NCI-H1694 treated with DMSO at 0.1 percent for 48 hours (cell line): ENCODE data around the gene KHSRP.
A peak's percentile ranks its signal among the peaks of the same experiment; 100 is the strongest.
"Not testable (repeated sequence)": the region's sequence is repeated elsewhere in the genome, so short reads cannot be mapped to it uniquely, and the experiment has no call there.

Experiments used
- DNase-seq: peaks from one replicate; lab custom pipeline; 2025; lab: John Stamatoyannopoulos, UW

Gene KHSRP

GRCh38 chr19:6417713-6418561 lies 6.7 kb downstream of the KHSRP start:
- DNase-seq = no peak

DNA sequence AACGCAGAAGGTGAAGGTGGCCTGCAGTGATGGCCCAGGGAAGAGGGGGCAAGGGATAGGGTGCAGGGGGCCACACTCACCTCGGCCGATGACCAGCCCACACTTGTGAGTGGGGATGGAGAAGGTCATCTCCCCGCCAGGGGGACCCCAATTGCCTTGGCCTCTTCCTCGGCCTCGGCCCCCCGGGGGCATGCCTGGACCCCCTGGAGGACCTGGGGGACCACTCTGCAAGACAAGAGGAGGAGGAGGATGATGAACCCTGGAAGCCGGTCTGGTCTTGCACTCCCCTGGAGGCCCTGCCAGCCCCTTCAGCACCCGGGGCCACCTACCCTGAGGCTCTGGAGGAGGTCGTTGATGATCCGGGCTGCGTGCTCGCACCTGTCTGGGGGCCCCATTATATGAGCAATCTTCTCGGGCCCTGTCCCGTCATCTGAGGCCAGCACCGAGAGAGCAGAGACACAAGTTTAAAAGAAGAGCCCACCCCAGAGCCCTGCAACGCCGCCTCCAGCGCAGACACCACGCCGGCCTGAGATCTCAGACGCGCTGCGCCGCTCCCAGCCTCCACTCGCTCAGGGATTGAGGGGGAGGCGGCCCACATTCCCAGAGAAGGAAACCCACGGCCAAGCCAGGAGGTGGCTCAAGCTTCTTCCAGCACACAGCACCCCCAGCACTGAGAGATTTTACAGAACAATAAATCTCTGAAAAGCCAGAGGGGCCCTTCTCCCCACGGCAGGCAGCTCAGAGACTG lies 7.8 kb downstream of the KHSRP start:
- no peak for DNase-seq

GRCh38 chr19:6415591-6416190 lies 8.9 kb downstream of the KHSRP start:
- no peak for DNase-seq

- no peak for DNase-seq
Observed at GRCh38 chr19:6414793-6415590, 9.6 kb downstream of the KHSRP start.

DNA sequence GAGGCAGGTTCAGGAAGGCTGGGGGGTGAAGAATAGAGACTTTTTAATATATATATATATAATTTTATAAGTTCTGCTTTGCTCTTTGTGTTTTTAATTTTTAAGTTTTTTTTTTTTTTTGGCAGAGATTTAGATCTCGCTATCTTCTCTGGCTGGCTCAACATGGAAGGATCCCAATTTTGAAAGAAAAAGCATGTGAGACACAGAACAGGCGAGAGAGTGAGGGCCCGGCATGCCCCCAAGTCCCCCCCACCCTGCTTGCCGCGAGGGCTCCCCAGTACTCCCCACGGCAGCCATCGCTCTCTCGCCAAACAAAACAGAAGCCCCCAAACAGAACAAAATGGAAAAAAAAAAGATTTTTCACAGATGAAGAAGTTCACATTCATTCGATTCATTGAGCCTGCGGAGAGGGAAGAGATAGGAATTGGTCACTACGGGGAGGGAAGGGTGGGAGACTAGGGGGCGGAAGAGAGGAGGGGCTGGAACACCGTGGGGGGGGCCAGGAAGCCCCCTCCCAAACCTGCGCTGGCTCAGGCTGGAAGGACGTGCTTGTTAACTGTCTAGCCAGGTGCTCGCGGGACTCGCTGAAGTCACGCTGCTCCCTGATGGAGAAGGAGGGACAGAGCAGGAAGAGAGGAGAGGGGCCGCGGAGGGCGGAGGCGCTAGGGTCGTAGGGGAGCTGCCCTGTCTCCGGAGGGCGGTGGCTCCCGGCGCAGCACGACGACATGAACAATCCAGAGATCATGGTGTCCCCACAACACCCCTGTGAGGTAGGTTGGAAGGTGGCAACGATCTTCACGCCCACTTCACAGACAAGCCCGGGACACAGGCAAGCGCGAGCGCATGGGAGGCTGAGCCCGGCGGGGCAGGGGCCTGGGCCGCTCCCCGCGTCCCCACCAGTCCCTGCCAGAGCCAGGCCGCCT lies 10.6 kb downstream of the KHSRP start:
- DNase-seq = no peak

DNA sequence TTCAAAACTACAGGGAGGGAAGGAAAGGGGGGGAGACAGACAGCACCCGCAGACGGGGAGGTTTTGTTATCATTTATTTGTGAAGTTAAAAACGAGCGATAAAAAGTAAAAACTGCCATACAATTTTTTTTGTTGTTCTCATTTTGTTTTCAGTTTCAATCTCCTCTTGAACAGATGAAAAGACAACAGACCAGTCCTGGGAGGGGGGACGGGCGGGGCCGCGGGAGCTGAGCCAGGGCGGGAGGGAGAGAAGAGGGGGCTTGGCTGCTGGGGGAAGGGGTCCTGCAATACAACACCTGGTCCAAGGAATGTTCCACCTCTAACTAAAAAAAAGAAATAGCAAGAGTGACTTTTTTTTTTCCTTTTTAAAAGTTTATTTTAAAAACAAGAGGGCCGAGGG lies 11.3 kb downstream of the KHSRP start:
- no peak for DNase-seq

DNA sequence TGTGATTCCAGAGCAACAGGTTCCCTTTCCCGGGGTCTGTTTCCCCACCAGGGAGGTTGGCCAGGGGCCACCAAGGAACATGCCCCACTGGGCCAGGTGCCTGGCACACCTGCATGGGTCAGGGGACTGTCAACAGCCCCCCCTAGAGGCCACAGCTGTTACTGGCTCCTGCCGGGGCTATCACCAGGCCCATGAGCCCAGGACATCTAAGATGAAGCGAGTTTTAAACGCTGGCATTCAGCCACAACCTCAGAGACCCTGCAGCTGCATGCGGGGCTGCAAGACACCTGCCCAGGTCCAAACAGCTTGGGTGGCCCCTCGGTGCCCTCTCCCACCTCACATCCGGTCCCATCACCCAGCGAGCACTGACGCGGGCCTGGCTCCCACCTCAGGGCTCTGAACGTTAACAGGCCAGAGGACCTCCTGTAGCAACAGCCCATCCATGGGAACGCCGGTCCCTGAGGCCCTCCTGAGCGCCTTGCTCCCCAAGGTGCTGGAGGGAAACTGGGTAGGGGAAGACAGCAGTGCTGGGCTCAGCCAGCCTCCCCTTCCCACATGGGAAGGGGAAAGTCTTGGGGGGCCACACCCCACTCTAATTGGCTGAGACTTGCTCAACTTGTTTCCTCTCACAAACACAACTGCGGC lies 12.0 kb downstream of the KHSRP start:
- no peak for DNase-seq

DNA sequence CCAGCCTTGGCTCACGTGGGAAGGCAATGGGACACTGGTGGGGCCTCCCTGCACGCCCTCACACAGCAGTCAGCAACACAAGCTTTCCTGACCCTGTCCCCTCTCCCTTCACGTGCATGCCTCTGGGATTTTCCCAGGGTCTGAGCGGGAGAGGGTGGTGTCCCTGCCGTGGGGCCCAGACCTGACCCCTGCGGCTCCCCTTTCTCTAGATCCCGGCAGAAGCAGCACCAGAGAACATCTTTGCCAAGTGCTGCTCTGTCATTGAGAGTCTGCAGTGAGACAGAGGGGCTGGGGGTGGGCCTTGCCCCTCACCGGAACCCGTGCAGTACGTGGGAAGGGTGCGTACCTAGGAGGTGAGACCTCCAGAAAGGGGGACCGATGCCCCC lies 12.6 kb downstream of the KHSRP start:
- DNase-seq = no peak

GRCh38 chr19:6409346-6409745 lies 15.3 kb downstream of the KHSRP start:
- no peak for DNase-seq

DNA sequence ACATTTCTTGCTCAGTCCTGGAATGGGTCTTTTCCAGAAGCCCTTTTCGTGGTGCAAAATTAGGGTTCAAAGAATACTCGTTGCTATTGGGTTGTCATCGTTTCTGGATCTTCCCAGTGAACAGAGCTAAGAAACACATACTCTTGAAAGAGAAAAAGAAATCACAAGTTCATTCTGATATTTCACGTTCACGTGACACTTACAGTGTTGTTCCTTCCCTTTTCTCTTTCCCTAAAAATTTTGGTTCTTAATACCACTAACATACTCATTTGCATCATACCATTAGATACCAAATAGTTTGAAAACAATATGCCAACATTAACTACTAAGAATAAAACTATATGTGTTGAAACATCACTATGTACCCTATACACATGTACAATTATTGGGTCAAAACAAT lies 18.2 kb downstream of the KHSRP start:
- DNase-seq = no peak

GRCh38 chr19:6402837-6403608 lies 21.6 kb downstream of the KHSRP start:
- no peak for DNase-seq

GRCh38 chr19:6402058-6402457 lies 22.6 kb downstream of the KHSRP start:
- DNase-seq = no peak

GRCh38 chr19:6400062-6400944 lies 24.3 kb downstream of the KHSRP start:
- DNase-seq = not testable (repeated sequence)

DNA sequence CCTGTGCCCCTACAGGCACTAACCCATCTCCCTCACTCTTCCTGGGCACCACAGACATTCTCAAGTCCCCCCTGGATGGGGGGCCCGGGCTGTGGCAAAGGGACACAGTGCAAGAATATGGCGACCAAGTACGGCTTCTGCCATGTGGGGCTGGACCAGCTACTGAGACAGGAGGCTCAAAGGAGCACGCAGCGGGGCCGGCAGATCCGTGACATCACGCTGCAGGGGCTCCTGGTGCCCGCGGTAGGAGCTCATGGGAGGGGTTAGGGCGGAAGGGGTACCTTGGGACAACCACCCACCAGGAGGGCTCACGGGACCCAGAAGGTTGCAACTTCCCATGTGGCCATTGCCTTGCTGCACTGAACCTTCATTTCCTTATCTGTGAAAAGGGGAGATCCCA lies 28.3 kb downstream of the KHSRP start:
- no peak for DNase-seq

DNA sequence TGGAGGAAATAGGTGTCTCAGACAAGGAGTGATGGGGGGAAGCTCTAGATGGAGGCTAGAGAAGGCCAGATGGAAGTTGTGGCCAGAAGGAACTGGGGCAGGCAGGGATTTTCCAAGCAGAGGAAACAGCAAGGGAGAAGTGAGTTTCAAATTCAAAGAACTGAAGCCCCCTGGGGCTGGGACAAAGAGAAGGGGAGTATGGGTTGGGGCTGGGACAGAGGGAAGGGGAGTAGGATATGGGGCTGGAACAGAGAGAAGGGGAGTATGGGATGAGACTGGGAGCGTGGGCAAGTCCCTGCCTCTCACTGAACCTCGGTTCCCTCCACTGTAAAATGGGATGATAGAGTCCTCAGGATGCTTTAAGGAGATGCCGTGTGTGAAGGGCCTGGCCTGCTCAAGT lies 29.8 kb downstream of the KHSRP start:
- no peak for DNase-seq

DNA sequence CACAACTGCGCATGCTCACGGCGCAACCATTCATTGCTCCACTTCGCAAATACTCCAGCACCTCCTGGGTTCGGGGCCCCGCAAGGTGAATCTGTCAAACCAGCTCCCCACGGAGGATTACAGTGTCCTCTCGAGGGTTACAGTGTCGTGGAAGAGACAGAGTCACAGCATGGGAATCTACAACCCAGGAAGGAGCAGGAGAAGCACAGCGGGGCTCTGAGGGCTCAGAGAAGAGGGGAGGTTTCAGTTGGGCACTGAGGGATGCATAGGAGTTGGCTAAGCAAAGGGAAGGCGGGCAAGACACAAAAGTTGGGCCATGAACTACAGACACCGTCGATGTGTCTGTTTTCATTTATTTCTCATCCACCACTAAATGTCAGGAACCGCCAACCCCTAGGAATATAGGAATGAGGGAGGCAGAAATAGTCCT lies 30.6 kb downstream of the KHSRP start:
- no peak for DNase-seq

DNA sequence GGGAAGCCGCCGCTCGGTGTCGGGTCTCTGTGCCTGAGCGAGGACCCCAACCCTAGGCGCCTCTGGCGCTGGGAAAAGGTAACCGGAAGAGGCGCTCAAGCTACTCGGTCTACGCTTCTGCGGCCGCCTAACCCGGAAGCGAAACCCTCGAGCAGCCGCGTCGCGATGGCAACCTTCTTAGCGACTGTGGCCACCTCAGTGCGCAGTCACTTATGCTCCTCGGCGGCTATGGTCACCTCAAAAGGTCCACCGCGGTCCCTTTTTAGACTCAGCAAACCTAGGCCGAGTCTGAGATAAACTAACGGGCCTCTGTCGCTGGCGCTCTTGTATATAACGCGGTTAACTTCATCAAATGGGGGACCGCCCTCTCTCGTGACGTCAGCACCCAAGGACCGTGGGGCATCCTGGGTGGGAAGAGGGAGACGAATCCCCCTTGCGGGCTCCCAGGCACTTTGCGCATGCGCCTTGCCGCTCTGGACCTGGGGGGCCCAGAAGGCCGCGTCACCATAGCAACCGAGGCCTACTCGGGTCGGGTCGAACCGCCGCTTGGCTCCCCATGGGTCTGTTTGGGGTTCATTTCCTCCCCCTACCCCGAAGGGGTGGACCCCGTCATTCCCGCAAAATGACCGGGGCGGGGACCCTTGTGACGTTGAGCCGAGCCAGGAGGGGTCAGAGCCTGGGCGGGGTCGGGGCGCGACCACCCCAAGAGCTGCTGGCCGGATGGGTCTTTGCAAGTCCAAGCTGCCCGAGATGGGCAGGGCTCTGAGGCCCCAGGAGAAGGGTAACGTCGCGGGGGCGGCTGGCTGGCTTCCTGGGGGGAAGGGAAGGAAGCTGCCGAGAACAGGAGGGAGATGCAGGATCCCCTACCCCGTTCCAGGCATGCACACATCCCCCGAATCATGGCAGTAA lies 31.3 kb downstream of the KHSRP start, which contains the start of gene GTF2F1:
Gene GTF2F1 (minus strand): TSS at position 91 of the 909 bp plus-strand sequence. CDS start 169 bp downstream, outside the sequence.
- DNase-seq = peak; percentile 86
